NCI-H1417 (cell line): ENCODE measurements around the gene MAP2K3.
"Not testable (repeated sequence)": the region's sequence is repeated elsewhere in the genome, so short reads cannot be mapped to it uniquely, and the experiment has no call there.

Experiments used
- DNase-seq, 3 experiments: peaks; one replicate each; lab custom pipeline; 2025; lab: John Stamatoyannopoulos, UW

The MAP2K3 gene

DNA sequence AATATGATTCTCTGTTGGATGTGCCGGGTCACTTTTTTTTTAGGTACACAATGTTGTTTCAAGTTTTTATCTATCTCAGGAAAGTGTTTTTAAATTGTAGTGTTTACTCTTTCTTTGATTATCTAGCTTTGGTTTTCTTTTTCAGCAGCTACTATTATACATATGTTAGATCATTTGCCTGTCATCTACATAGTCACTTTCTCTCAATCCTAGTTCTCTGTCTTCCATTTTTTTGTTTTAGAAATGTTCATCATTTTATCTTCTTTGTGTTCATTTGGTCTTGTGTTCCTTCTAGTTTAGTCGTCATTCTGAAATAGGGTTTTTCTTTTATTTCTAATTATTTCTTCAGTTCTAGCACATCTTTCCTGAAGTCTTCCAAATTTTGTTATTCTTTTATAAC, 44.3 kb downstream of the MAP2K3 start:
- DNase-seq, result not testable (repeated sequence)

- DNase-seq, result no peak
These were observed 46.1 kb downstream of the MAP2K3 start for GRCh38 chr17:21330436-21331160.

DNA sequence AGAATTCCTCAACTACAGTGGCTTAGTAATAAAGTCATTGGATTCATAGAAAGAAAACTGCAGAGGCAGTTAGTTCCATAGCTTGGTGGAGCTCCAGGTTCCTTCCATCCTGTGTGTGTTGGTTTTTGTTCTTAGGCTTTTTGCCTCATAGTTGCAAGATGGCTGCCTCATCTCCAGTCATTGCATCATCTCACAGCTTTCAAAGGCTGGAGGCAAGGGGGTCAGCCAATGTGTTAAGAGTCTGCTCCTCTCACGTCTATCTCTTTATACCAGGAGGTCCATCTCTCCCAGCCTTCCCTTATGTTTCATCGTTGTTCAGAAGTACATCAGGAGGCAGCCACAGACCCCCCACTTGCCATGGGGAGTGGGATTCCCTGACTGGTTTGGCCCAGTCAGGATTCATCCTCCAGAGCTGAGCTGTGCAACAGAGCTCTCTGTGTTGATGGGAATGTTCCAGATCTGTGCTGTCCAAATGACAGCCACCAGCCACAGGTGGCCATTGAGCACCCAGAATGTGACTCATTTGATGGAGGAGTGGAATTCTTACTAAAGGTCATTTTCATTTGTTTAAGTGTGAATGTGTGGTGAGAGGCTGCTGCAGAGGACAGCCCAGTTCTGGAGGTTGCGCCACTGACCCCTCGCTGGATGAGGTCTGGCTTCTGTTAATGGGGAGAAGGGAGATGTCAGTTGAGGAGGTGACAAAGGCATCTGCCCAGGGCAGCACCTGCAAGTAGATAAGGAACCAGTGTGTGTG, 52.2 kb downstream of the MAP2K3 start:
- DNase-seq, result not testable (repeated sequence)

DNA sequence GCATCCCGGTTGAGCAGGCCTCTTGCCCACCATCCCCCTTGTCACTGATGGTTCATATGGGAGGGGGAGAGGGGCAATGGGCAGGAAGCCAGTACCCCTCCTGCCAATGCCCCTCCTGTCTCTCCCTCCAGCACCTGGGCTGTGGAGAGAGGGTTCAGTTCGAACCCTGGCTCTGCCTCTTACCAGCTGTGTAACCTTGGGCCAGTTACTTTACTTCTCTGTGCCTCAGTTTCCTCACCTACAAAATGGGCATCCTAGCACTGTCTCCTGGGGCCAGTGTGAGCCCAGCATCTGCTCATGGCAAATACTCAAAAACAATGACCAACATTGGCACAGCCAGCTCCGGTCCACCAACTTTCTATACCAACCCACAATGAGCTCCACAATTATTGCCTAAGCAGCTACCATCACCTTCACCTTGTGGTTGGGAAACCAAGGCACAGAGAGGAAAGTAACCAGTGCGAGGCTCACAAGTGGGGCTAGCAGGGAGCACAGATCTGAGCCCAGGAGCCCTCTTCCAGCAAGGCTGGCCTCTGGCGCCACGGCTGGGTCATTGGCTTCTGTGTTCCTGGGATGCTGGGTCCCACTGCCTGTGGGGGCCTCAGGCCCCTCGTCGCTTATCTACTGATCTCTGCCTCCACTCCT, 53.6 kb downstream of the MAP2K3 start:
- not testable (repeated sequence) for DNase-seq

GRCh38 chr17:21339011-21339410, 54.5 kb downstream of the MAP2K3 start:
- DNase-seq, result no peak

GRCh38 chr17:21339571-21339970, 55.1 kb downstream of the MAP2K3 start:
- not testable (repeated sequence) for DNase-seq

DNA sequence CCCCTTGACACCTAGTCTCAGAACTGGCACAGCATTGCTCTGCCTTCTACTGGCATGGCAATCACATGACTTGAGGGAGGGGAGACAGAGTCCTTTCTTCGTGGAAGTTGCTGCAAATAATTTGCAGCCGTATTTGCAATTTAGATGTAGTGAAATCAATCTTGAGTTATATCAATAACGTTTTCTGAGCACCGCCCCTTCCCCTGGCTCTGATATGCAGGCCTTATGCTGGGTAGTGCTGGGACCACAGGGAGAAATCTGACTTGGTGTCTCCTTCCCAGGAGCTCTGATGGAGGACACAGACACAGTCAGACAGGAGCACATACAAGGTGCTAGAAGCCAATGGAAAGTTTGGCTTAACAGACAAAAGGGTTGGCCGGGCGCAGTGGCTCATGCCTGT, 55.9 kb downstream of the MAP2K3 start:
- not testable (repeated sequence) for DNase-seq

GRCh38 chr17:21341279-21341678, 56.8 kb downstream of the MAP2K3 start:
- DNase-seq, result not testable (repeated sequence)

- DNase-seq, result not testable (repeated sequence)
These were observed 57.5 kb downstream of the MAP2K3 start for GRCh38 chr17:21341925-21342540.

GRCh38 chr17:21343061-21343949, 58.8 kb downstream of the MAP2K3 start:
- not testable (repeated sequence) for DNase-seq

DNA sequence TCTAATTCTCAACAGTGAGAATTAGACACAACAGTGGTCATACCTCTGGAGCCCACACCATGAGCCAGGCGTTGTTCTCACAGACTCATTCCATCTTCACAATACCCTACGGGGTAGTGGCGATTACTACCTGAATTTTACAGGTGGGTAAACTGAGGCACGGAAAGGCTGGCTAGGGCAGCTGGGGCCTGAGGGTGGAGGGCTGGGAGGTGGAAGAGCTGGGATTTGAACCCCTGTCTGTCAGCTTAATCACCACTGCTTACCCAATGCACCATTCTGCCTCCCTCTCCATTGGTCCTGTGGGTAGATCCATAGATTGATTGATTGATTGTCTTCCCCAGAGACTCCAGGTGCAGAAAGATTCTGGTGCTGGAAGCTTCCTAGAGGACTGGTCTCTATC, 60.3 kb downstream of the MAP2K3 start:
- not testable (repeated sequence) for DNase-seq

- no peak for DNase-seq
These were observed 60.7 kb downstream of the MAP2K3 start for GRCh38 chr17:21345236-21345635.

DNA sequence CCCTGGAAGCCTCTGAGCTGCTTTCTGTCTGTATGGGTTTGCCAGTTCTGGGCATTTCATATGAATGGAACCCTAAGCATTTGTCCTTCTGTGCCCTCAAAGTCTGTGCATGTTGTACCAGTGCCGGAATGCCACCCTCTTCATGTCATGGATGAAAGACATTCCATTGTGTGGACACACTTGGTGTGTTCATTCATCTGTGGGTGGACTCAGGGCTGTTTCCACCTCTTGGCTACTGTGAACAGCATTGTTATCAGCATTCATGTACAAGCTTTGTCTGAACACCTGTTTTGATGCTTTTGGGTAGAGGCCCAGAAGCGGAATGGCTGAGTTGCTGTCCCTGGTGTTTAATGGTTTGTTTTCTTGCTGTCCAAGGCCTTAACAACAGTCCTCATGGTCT, 61.6 kb downstream of the MAP2K3 start:
- not testable (repeated sequence) for DNase-seq

- not testable (repeated sequence) for DNase-seq
These were observed 62.2 kb downstream of the MAP2K3 start for GRCh38 chr17:21346651-21347250.

- DNase-seq, result not testable (repeated sequence)
These were observed 63.1 kb downstream of the MAP2K3 start for GRCh38 chr17:21347660-21348059.

- DNase-seq, result not testable (repeated sequence)
These were observed 63.8 kb downstream of the MAP2K3 start for GRCh38 chr17:21348081-21348925.

DNA sequence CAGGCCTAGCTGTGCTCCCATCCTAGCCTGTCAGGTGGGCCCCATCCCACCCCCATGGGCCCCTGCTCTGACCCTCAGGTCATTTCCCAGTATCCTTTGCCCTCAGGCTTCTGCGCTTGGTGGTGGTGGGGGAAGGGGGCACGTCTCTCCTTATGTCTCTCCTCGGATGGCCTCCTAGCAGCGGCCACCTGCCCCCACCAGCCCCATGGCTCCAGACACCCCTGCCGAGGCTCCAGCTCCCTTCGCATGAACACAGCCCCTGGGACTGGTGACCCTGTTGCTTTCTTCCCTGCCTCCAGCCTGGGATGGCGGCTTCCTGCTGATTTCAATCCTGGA, 64.4 kb downstream of the MAP2K3 start:
- DNase-seq, result not testable (repeated sequence)

- not testable (repeated sequence) for DNase-seq
These were observed 65.0 kb downstream of the MAP2K3 start for GRCh38 chr17:21349358-21350050.

DNA sequence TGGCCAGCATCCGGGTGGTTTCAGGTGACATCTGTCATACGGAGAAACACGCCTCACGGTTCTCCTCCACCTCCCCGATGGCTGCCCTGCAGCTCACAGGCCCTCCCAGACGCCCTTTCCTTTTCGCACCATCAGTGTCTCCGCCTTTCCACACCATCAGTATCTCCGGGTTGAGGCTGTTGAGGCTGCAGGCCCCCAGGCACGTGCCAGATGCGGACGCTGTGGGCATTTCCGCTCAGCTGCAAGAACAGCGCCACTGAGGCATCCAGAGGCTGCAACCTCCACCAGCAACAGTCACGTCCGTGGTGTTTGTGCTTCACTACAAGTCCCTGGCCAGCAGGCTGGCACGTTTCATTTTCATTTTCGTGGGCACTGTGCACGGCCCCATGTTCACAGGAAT, 66.0 kb downstream of the MAP2K3 start:
- DNase-seq, result not testable (repeated sequence)
